ENCODE measurements around the gene ERGIC1.

ERGIC1 gene

DNA sequence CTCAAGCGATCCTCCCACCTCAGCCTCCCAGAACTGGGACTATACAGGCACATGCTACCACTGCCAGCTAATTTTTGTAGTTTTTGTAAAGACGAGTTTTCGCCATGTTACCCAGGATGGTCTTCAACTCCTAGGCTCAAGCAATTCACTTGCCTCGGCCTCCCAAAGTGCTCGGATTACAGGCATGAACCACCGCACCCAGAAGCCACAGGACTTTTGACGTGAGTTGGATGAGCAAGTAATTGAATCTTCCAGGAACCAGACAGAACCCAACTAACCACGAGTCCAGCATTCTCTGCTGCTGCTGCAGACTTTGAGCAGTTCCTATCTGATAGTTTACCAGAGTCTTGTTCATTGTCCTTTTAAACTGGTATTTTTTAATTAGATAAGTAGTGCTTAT lies 139.9 kb downstream of the ERGIC1 start:
- DNase-seq (ENCODE audit: low read depth), result no peak
- TF ChIP-seq, protein P1, sequence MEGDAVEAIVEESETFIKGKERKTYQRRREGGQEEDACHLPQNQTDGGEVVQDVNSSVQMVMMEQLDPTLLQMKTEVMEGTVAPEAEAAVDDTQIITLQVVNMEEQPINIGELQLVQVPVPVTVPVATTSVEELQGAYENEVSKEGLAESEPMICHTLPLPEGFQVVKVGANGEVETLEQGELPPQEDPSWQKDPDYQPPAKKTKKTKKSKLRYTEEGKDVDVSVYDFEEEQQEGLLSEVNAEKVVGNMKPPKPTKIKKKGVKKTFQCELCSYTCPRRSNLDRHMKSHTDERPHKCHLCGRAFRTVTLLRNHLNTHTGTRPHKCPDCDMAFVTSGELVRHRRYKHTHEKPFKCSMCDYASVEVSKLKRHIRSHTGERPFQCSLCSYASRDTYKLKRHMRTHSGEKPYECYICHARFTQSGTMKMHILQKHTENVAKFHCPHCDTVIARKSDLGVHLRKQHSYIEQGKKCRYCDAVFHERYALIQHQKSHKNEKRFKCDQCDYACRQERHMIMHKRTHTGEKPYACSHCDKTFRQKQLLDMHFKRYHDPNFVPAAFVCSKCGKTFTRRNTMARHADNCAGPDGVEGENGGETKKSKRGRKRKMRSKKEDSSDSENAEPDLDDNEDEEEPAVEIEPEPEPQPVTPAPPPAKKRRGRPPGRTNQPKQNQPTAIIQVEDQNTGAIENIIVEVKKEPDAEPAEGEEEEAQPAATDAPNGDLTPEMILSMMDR (IDR thresholded peaks at IDR 0.05; ENCODE audit: insufficient read depth, low read depth, low read length, missing control alignments), result no peak
- H3K4me3 ChIP-seq (ENCODE audit: low read length), result no peak overlapping the region

DNA sequence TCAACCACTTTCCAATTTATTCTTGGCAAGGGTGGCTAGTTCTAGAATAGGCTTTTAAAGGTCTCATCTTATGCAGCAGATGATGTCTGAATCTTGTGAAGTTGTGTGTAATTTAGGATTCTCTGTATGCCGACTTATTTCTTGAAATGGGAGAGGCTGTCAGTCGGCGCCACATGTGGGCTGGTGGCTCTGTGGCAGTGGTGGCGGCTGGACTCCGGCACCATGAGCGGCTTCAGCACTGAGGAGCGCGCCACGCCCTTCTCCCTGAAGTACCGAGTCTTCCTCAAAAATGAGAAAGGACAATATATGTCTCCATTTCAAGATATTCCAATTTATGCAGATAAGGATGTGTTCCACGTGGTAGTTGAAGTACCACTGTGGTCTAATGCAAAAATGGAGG lies 141.2 kb downstream of the ERGIC1 start:
- no peak for DNase-seq (ENCODE audit: low read depth)
- TF ChIP-seq, protein P1 (IDR thresholded peaks at IDR 0.05; ENCODE audit: insufficient read depth, low read depth, low read length, missing control alignments), result no peak
- H3K4me3 ChIP-seq (ENCODE audit: low read length), result no peak overlapping the region

DNA sequence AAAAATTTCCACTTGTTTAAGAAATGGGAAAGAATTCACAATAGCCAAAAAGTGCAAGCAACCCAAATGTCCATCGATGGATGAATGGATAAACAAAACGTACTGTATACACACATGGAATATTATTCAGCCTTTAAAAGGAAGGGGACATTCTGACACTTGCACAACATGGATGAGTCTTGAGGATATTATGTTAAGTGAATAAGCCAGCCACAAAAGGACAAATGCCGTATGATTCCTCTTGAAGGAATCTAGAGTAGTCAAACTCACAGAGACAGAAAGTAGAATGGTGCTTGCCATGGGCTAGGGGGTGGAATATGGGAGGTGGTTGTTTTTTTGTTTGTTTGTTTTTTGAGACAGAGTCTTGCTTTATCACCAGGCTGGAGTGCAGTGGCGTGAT lies 145.7 kb downstream of the ERGIC1 start:
- peak; percentile 71 for DNase-seq (ENCODE audit: low read depth)
- no peak overlapping the region for H3K4me3 ChIP-seq (ENCODE audit: low read length)
- TF ChIP-seq, protein P1 (IDR thresholded peaks at IDR 0.05; ENCODE audit: insufficient read depth, low read depth, low read length, missing control alignments), result no peak

DNA sequence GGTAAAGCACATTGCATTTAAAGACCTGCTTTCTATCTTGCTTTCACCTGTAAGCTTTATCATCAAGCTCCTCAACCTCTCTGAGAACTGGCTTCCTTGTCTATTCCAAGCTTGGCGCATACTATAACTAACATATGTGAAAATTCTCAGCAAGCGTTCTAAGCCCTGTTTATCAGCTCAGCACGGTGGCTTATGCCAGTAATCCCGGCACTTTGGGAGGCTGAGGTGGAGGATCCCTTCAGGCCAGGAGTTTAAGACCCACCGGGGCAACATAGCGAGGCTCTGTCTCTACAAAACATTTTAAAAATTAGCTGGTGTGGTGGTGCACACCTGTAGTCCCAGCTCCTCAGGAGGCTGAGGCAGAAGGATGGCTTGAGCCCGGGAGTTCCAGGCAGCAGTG lies 147.9 kb downstream of the ERGIC1 start:
- no peak overlapping the region for H3K4me3 ChIP-seq (ENCODE audit: low read length)
- no peak for DNase-seq (ENCODE audit: low read depth)
- TF ChIP-seq, protein P1 (IDR thresholded peaks at IDR 0.05; ENCODE audit: insufficient read depth, low read depth, low read length, missing control alignments), result no peak

DNA sequence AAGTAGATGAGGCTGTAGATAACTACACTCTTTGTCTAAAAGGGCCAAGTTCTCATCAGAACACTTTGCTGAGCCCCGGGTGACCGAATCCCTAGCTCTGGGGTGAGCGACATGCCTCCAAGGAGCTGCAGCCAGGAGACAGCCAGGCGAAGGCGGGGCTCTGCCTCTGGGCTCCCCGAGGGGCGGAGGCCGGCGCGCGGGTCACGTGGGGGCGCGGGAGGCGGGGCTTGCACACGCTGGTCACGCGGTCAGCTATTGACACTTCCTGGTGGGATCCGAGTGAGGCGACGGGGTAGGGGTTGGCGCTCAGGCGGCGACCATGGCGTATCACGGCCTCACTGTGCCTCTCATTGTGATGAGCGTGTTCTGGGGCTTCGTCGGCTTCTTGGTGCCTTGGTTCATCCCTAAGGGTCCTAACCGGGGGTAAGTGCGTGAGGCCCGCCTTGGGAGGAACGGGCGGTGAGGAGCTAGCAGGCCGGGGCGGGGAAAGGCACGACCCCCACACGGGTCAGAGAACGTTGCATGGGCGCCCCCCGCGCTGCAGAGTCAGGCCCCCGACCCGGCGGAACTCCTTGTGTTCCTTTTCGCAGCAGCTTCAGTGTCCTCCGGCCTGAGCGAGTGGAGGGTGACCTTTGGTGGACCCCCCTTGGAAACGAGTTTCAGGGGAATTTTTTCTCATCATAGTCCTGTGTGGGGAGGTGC lies 149.6 kb downstream of the ERGIC1 start, which contains the start of gene ATP6V0E1:
Gene ATP6V0E1 (plus strand): TSS at position 230 of the 702 bp plus-strand sequence. CDS start 90 bp downstream, at position 320.
- peak within 1 kb of the TSS; percentile 97 for H3K4me3 ChIP-seq (ENCODE audit: low read length)
- DNase-seq (ENCODE audit: low read depth), result peak; percentile 92
- TF ChIP-seq, protein P1 (IDR thresholded peaks at IDR 0.05; ENCODE audit: insufficient read depth, low read depth, low read length, missing control alignments), result no peak

- peak; percentile 89 for DNase-seq (ENCODE audit: low read depth)
- H3K4me3 ChIP-seq (ENCODE audit: low read length), result peak overlapping the region; percentile 97
- TF ChIP-seq, protein P1 (IDR thresholded peaks at IDR 0.05; ENCODE audit: insufficient read depth, low read depth, low read length, missing control alignments), result peak; percentile 64
These were observed 150.3 kb downstream of the ERGIC1 start for GRCh38 chr5:172984244-172984953.

Measured in epithelial cell of esophagus (primary cell).